NCI-H1436 (cell line): ENCODE results near the gene OPRM1.

Experiments
- DNase-seq: peaks from one replicate; lab custom pipeline; 2025; lab: John Stamatoyannopoulos, UW

The OPRM1 gene

GRCh38 chr6:154206141-154206540, 167.1 kb downstream of the OPRM1 start:
- DNase-seq = no peak

- no peak for DNase-seq
These were observed 168.0 kb downstream of the OPRM1 start for GRCh38 chr6:154206996-154207395.

- no peak for DNase-seq
These were observed 170.5 kb downstream of the OPRM1 start for GRCh38 chr6:154209555-154209954.

- DNase-seq = no peak
These were observed 171.6 kb downstream of the OPRM1 start for GRCh38 chr6:154210678-154211077.

GRCh38 chr6:154213782-154214181, 174.7 kb downstream of the OPRM1 start:
- no peak for DNase-seq

- DNase-seq = no peak
These were observed 179.3 kb downstream of the OPRM1 start for GRCh38 chr6:154218301-154218700.

- DNase-seq = no peak
These were observed 179.7 kb downstream of the OPRM1 start for GRCh38 chr6:154218787-154219186.

- DNase-seq = no peak
These were observed 180.2 kb downstream of the OPRM1 start for GRCh38 chr6:154219250-154219649.

- no peak for DNase-seq
These were observed 183.7 kb downstream of the OPRM1 start for GRCh38 chr6:154222716-154223115.

GRCh38 chr6:154223296-154223695, 184.3 kb downstream of the OPRM1 start:
- DNase-seq = no peak

GRCh38 chr6:154226461-154226860, 187.4 kb downstream of the OPRM1 start:
- no peak for DNase-seq

GRCh38 chr6:154227862-154228520, 189.0 kb downstream of the OPRM1 start:
- no peak for DNase-seq

- DNase-seq = no peak
These were observed 189.5 kb downstream of the OPRM1 start for GRCh38 chr6:154228521-154228905.

GRCh38 chr6:154229786-154230185, 190.7 kb downstream of the OPRM1 start:
- DNase-seq = no peak

- DNase-seq = no peak
These were observed 191.4 kb downstream of the OPRM1 start for GRCh38 chr6:154230393-154230792.

- DNase-seq = no peak
These were observed 192.0 kb downstream of the OPRM1 start for GRCh38 chr6:154230910-154231595.

GRCh38 chr6:154232013-154232910, 193.2 kb downstream of the OPRM1 start:
- no peak for DNase-seq

- DNase-seq = no peak
These were observed 194.3 kb downstream of the OPRM1 start for GRCh38 chr6:154233383-154233782.

- no peak for DNase-seq
These were observed 195.2 kb downstream of the OPRM1 start for GRCh38 chr6:154234019-154234772.

- no peak for DNase-seq
These were observed 197.7 kb downstream of the OPRM1 start for GRCh38 chr6:154236646-154237301.

GRCh38 chr6:154238831-154239230, 199.8 kb downstream of the OPRM1 start:
- DNase-seq = no peak

- no peak for DNase-seq
These were observed 200.4 kb downstream of the OPRM1 start for GRCh38 chr6:154239392-154239791.
